NB4 (cell line): Measurements from ENCODE around the gene PIEZO2.

Source experiments
- DNase-seq: peaks from one replicate; pipeline ENCODE4 v3.0.0; 2010; ENCODE audit warnings: low read depth
- H3K4me3 ChIP-seq: one replicate; pipeline ENCODE4 v1.5.1; 2011; ENCODE audit warnings: mild to moderate bottlenecking, low read depth, low read length, moderate library complexity
- MYC ChIP-seq: IDR thresholded peaks from 2 replicates; pipeline ENCODE4 v1.6.1; 2011; ENCODE audit warnings: low read depth, low read length
- POLR2A ChIP-seq: IDR thresholded peaks from 2 replicates; pipeline ENCODE4 v1.6.1; 2011; ENCODE audit warnings: mild to moderate bottlenecking; ENCODE audit not compliant: insufficient read length; ENCODE audit errors: extremely low read depth
- TF ChIP-seq, protein P1 (sequence below): IDR thresholded peaks from 2 replicates; pipeline ENCODE4 v1.6.1; 2011; ENCODE audit warnings: low read depth, low read length
- TF ChIP-seq, protein P2 (sequence below): IDR thresholded peaks from one replicate; pipeline ENCODE4 v1.5.1; 2012; ENCODE audit warnings: low read depth, low read length

Gene PIEZO2

DNA sequence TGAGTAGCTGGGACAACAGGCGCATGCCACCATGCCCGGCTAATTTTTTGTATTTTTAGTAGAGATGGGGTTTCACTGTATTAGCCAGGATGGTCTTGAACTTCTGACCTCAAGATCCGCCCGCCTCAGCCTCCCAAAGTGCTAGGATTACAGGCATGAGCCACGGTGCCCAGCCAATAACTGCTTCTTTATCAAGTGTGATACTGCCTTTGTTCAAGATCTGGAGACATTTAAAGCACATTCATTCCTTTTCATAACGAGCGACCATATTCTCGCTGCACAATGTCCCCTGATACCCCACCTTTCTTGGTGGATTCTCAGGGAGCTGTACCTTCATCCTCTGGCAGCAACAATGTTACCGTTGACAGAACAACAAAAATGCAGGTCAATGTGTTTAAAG lies 75.4 kb downstream of the PIEZO2 start:
- no peak for DNase-seq
- no peak overlapping the region for H3K4me3 ChIP-seq
- TF ChIP-seq POLR2A (no peak), MYC (no peak)
- TF ChIP-seq, protein P1, sequence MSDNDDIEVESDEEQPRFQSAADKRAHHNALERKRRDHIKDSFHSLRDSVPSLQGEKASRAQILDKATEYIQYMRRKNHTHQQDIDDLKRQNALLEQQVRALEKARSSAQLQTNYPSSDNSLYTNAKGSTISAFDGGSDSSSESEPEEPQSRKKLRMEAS: no peak
- TF ChIP-seq, protein P2, sequence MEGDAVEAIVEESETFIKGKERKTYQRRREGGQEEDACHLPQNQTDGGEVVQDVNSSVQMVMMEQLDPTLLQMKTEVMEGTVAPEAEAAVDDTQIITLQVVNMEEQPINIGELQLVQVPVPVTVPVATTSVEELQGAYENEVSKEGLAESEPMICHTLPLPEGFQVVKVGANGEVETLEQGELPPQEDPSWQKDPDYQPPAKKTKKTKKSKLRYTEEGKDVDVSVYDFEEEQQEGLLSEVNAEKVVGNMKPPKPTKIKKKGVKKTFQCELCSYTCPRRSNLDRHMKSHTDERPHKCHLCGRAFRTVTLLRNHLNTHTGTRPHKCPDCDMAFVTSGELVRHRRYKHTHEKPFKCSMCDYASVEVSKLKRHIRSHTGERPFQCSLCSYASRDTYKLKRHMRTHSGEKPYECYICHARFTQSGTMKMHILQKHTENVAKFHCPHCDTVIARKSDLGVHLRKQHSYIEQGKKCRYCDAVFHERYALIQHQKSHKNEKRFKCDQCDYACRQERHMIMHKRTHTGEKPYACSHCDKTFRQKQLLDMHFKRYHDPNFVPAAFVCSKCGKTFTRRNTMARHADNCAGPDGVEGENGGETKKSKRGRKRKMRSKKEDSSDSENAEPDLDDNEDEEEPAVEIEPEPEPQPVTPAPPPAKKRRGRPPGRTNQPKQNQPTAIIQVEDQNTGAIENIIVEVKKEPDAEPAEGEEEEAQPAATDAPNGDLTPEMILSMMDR: no peak

DNA sequence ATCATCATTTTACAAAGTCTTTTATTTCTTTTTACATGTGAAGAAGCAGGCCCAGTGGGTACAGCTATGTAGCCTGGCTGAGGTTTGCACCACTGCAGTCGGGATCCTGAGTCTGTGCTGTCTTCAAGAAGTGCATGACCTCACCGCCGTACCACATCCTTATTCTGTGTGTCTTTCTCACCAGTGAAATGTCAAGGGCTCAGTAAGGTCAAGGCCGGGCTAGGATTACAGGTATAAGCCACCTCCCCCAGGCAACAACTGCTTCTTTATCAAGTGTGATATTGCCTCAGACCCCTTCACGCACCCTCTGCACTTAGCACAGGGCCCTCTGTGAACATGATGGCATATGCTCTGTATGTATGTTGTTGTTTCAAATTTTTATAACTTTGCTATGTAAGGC lies 76.7 kb downstream of the PIEZO2 start:
- no peak overlapping the region for H3K4me3 ChIP-seq
- TF ChIP-seq, protein P1: no peak
- TF ChIP-seq, protein P2: no peak
- TF ChIP-seq POLR2A (no peak), MYC (no peak)
- no peak for DNase-seq

GRCh38 chr18:11071300-11071699 lies 78.1 kb downstream of the PIEZO2 start:
- TF ChIP-seq POLR2A: no peak
- TF ChIP-seq, protein P2: no peak
- no peak for TF ChIP-seq MYC
- TF ChIP-seq, protein P1: no peak

GRCh38 chr18:11070593-11070992 lies 78.8 kb downstream of the PIEZO2 start:
- no peak overlapping the region for H3K4me3 ChIP-seq
- no peak for DNase-seq
- TF ChIP-seq, protein P1: no peak
- TF ChIP-seq POLR2A: no peak
- TF ChIP-seq, protein P2: no peak
- no peak for TF ChIP-seq MYC

More at GRCh38 chr18:11071300-11071699, 78.1 kb downstream of the PIEZO2 start:
- no peak for DNase-seq
- no peak overlapping the region for H3K4me3 ChIP-seq

- no peak for TF ChIP-seq POLR2A
- TF ChIP-seq MYC: no peak
- TF ChIP-seq, protein P2: no peak
- no peak for DNase-seq
- no peak overlapping the region for H3K4me3 ChIP-seq
These were observed 83.3 kb downstream of the PIEZO2 start for GRCh38 chr18:11066038-11066437.

GRCh38 chr18:11064727-11065460 lies 84.5 kb downstream of the PIEZO2 start:
- H3K4me3 ChIP-seq: no peak overlapping the region
- DNase-seq: no peak
- TF ChIP-seq, protein P2: no peak
- no peak for TF ChIP-seq MYC
- TF ChIP-seq POLR2A: no peak
- TF ChIP-seq, protein P1: no peak
